ENCODE data around the gene C1orf87.
A peak's percentile ranks its signal among the peaks of the same experiment; 100 is the strongest.

C1orf87 gene

DNA sequence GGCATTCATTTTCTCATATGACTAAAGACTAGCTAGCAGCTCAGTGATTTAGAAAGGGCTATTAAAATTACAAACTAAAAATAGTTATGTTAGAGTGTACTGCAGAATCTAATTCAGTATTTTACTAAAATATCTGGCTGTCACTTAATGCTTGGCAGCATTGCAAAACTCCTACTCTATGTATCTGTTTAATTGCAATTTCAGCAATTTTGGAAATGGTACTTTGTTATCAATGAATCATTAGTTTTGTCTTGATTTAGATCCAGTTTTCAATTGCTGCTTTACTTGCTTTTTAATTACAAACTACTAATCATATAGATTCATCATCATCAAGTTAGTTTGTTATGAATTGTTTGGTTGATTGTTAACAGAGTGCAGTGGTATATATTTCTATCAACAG is 19.2 kb downstream of the C1orf87 start:
- no peak overlapping the region for H3K4me3 ChIP-seq (ENCODE audit: control insufficient read depth, low read depth, low read length)
- no peak for TF ChIP-seq CTCF (conservative IDR thresholded peaks at IDR 0.05; ENCODE audit: control insufficient read depth, insufficient read depth, low read depth, low read length)
- DNase-seq (ENCODE audit: low read depth) = no peak

- DNase-seq (ENCODE audit: low read depth) = no peak
- no peak for TF ChIP-seq CTCF (conservative IDR thresholded peaks at IDR 0.05; ENCODE audit: control insufficient read depth, insufficient read depth, low read depth, low read length)
- H3K4me3 ChIP-seq (ENCODE audit: control insufficient read depth, low read depth, low read length) = no peak overlapping the region
These were observed 21.0 kb downstream of the C1orf87 start for GRCh38 chr1:60052601-60053000.

DNA sequence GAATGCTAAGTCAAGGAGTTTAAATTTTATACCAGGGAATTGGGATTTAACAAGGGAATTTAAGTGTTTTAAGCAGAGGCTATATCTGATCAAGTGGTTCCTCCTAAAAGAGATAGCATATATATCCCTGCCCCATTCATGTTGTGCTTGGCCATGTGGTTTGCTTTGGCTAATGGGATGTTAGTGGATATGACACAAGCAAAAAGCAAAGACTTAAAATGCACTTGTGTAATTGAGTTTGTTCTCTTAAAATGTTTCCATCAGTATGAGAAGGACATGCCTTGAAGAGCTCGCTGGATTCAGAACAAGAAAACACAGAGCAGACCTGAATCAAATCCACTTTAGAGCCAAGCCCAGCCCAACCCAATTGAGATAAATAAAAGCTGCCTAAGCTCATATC is 22.4 kb downstream of the C1orf87 start:
- H3K4me3 ChIP-seq (ENCODE audit: control insufficient read depth, low read depth, low read length) = no peak overlapping the region
- DNase-seq (ENCODE audit: low read depth) = no peak
- TF ChIP-seq CTCF (conservative IDR thresholded peaks at IDR 0.05; ENCODE audit: control insufficient read depth, insufficient read depth, low read depth, low read length) = no peak

- H3K4me3 ChIP-seq (ENCODE audit: control insufficient read depth, low read depth, low read length) = no peak overlapping the region
- no peak for DNase-seq (ENCODE audit: low read depth)
- no peak for TF ChIP-seq CTCF (conservative IDR thresholded peaks at IDR 0.05; ENCODE audit: control insufficient read depth, insufficient read depth, low read depth, low read length)
These were observed 24.4 kb downstream of the C1orf87 start for GRCh38 chr1:60049188-60049587.

DNA sequence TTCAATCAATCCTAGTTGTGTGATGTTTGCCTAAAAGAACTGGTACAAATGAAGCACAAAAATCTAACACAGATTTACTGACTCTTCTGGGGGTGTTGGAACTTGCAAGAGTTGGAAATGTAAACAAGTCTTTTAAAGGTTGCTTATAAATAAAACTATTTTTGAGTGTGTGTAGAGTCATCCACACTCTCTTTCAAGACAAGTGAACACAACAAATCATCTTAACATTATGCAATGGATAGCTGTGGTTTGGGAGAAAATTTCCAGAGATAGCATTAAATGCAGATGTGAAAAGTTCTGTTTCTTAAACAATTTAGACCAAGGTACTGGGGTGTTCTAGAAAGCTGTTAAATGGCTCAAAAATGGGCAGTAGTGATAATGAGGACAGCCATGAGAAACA is 28.7 kb downstream of the C1orf87 start:
- DNase-seq (ENCODE audit: low read depth) = peak; percentile 68
- no peak for TF ChIP-seq CTCF (conservative IDR thresholded peaks at IDR 0.05; ENCODE audit: control insufficient read depth, insufficient read depth, low read depth, low read length)
- no peak overlapping the region for H3K4me3 ChIP-seq (ENCODE audit: control insufficient read depth, low read depth, low read length)

GRCh38 chr1:60041783-60042182 is 31.8 kb downstream of the C1orf87 start:
- no peak overlapping the region for H3K4me3 ChIP-seq (ENCODE audit: control insufficient read depth, low read depth, low read length)
- no peak for TF ChIP-seq CTCF (conservative IDR thresholded peaks at IDR 0.05; ENCODE audit: control insufficient read depth, insufficient read depth, low read depth, low read length)
- no peak for DNase-seq (ENCODE audit: low read depth)

GRCh38 chr1:60037669-60038068 is 35.9 kb downstream of the C1orf87 start:
- no peak overlapping the region for H3K4me3 ChIP-seq (ENCODE audit: control insufficient read depth, low read depth, low read length)
- TF ChIP-seq CTCF (conservative IDR thresholded peaks at IDR 0.05; ENCODE audit: control insufficient read depth, insufficient read depth, low read depth, low read length) = no peak
- DNase-seq (ENCODE audit: low read depth) = no peak

Data from fibroblast of mammary gland (primary cell).